ENCODE measurements around the gene PARD3. TPM values are rescaled to one million over a fixed set of nuclear protein-coding genes. Genes with fewer than 3 reads are reported as not detected.

PARD3 gene
- polyA plus RNA-seq, 1 donor from 2014 or later: 12.4 TPM

DNA sequence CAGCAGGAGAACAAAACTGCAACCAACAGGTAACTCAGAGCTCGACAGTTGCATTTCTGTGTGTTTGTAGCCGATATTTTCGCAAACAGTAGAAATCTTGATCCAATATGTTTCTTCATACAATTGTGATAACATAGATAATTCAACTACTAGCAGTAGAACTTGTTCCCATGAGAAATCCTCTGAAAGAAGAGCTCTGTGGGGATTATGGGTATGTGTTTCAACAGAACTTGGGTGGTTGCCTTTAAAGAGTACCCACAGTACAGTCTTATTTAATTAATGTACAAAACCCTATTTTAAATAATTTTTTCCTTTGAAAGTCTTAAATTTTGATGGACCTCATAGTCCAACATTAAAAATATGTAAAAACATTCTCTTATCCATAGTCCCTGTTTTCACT is 266.1 kb downstream of the PARD3 start:
- Histone ChIP-seq H3K9ac (ENCODE audit: low read length) (no peak overlapping the region), H3K9me2 (ENCODE audit: insufficient read depth, low read length) (no peaks in the 10 kb centered on the region), H3K9me3 (ENCODE audit: low read length) (no peaks in the 10 kb centered on the region), H3K36me3 (ENCODE audit: insufficient read depth, low read length) (no peaks in the 10 kb centered on the region), H3K79me2 (replicated peaks; ENCODE audit: insufficient read depth, low read length) (no peaks in the 10 kb centered on the region), H2AFZ (ENCODE audit: low read depth, low read length) (no peak overlapping the region), H3F3A (ENCODE audit: insufficient read depth, low read length, poor library complexity, severe bottlenecking) (no peaks in the 10 kb centered on the region), H3K27me3 (ENCODE audit: insufficient read depth, low read depth, low read length) (no peaks in the 10 kb centered on the region), H3K4me2 (ENCODE audit: low read length) (no peak overlapping the region), H3K27ac (ENCODE audit: low read length) (no peak overlapping the region), H3K4me3 (ENCODE audit: low read length) (no peak overlapping the region), H4K20me1 (ENCODE audit: insufficient read depth) (no peaks in the 10 kb centered on the region)
- TF ChIP-seq SMC3 (conservative IDR thresholded peaks at IDR 0.05; ENCODE audit: poor library complexity): no peak

DNA sequence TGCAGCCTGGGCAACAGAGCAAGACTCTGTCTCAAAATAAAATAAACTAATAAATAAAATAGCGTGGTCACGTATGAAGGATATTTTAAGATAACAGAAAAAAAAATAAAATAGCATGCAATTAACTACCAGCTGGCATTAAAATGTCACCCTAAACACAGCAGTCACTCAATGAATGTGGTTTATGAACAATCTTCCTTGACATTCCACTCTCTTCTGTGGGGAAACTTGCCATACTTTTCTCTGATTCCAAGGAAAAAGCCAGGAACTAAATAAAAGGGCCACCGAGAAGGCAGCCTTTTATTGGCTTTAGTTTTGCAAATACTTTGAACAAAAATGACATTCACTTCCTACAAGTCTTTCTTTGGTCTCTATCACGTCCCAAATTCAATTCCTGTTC is 266.6 kb downstream of the PARD3 start:
- no peaks in the 10 kb centered on the region for H3F3A ChIP-seq (ENCODE audit: insufficient read depth, low read length, poor library complexity, severe bottlenecking)
- TF ChIP-seq CTCF (IDR thresholded peaks at IDR 0.05; ENCODE audit: poor library complexity, severe bottlenecking) (no peak), EP300 (conservative IDR thresholded peaks at IDR 0.05; ENCODE audit: poor library complexity, severe bottlenecking) (no peak), TAF1 (IDR thresholded peaks at IDR 0.05; ENCODE audit: low read depth) (no peak), POLR2AphosphoS5 (IDR thresholded peaks at IDR 0.05) (no peak), RAD21 (conservative IDR thresholded peaks at IDR 0.05) (no peak), EZH2 (IDR thresholded peaks at IDR 0.05; ENCODE audit: borderline replicate concordance, insufficient read depth, low read length, poor library complexity, severe bottlenecking) (no peak), MXI1 (conservative IDR thresholded peaks at IDR 0.05; ENCODE audit: poor library complexity, severe bottlenecking) (no peak), SMC3 (conservative IDR thresholded peaks at IDR 0.05; ENCODE audit: poor library complexity) (no peak), REST (IDR thresholded peaks at IDR 0.05; ENCODE audit: borderline replicate concordance) (no peak)
- no peaks in the 10 kb centered on the region for H3K9me2 ChIP-seq (ENCODE audit: insufficient read depth, low read length)
- no peaks in the 10 kb centered on the region for H3K27me3 ChIP-seq (ENCODE audit: insufficient read depth, low read depth, low read length)
- no peak overlapping the region for H2AFZ ChIP-seq (ENCODE audit: low read depth, low read length)
- H3K4me2 ChIP-seq (ENCODE audit: low read length): no peak overlapping the region
- H3K27ac ChIP-seq (ENCODE audit: low read length): no peak overlapping the region
- no peaks in the 10 kb centered on the region for H3K36me3 ChIP-seq (ENCODE audit: insufficient read depth, low read length)
- no peaks in the 10 kb centered on the region for H4K20me1 ChIP-seq (ENCODE audit: insufficient read depth)
- H3K9ac ChIP-seq (ENCODE audit: low read length): no peak overlapping the region
- H3K79me2 ChIP-seq (replicated peaks; ENCODE audit: insufficient read depth, low read length): no peaks in the 10 kb centered on the region
- no peaks in the 10 kb centered on the region for H3K9me3 ChIP-seq (ENCODE audit: low read length)
- no peak overlapping the region for H3K4me3 ChIP-seq (ENCODE audit: low read length)

GRCh38 chr10:34547695-34548094 is 267.4 kb downstream of the PARD3 start:
- no peaks in the 10 kb centered on the region for H3K9me3 ChIP-seq (ENCODE audit: low read length)

More at GRCh38 chr10:34547695-34548094, 267.4 kb downstream of the PARD3 start:
- Histone ChIP-seq H3K9me2 (ENCODE audit: insufficient read depth, low read length) (no peaks in the 10 kb centered on the region), H3K79me2 (replicated peaks; ENCODE audit: insufficient read depth, low read length) (no peaks in the 10 kb centered on the region), H3K27ac (ENCODE audit: low read length) (no peak overlapping the region), H3K27me3 (ENCODE audit: insufficient read depth, low read depth, low read length) (no peaks in the 10 kb centered on the region), H2AFZ (ENCODE audit: low read depth, low read length) (no peak overlapping the region), H3F3A (ENCODE audit: insufficient read depth, low read length, poor library complexity, severe bottlenecking) (no peaks in the 10 kb centered on the region), H4K20me1 (ENCODE audit: insufficient read depth) (no peaks in the 10 kb centered on the region), H3K4me2 (ENCODE audit: low read length) (no peak overlapping the region), H3K9ac (ENCODE audit: low read length) (no peak overlapping the region), H3K36me3 (ENCODE audit: insufficient read depth, low read length) (no peaks in the 10 kb centered on the region), H3K4me3 (ENCODE audit: low read length) (no peak overlapping the region)
- TF ChIP-seq RAD21 (conservative IDR thresholded peaks at IDR 0.05) (no peak), POLR2AphosphoS5 (IDR thresholded peaks at IDR 0.05) (no peak), SMC3 (conservative IDR thresholded peaks at IDR 0.05; ENCODE audit: poor library complexity) (no peak), CTCF (IDR thresholded peaks at IDR 0.05; ENCODE audit: poor library complexity, severe bottlenecking) (no peak), TAF1 (IDR thresholded peaks at IDR 0.05; ENCODE audit: low read depth) (no peak), REST (IDR thresholded peaks at IDR 0.05; ENCODE audit: borderline replicate concordance) (no peak), EP300 (conservative IDR thresholded peaks at IDR 0.05; ENCODE audit: poor library complexity, severe bottlenecking) (no peak), MXI1 (conservative IDR thresholded peaks at IDR 0.05; ENCODE audit: poor library complexity, severe bottlenecking) (no peak), EZH2 (IDR thresholded peaks at IDR 0.05; ENCODE audit: borderline replicate concordance, insufficient read depth, low read length, poor library complexity, severe bottlenecking) (no peak)
